Non-pigmented ciliary epithelial cell (primary cell): ENCODE results near the gene MIER3.

ENCODE experiments used
- DNase-seq: peaks from one replicate; pipeline ENCODE4 v3.0.0-alpha.2; 2010; ENCODE audit warnings: low read depth

The MIER3 gene

GRCh38 chr5:56898213-56898612 is 53.7 kb downstream of the MIER3 start:
- no peak for DNase-seq

- no peak for DNase-seq
Measured at GRCh38 chr5:56896763-56897162, 55.2 kb downstream of the MIER3 start.

GRCh38 chr5:56893251-56893951 is 58.5 kb downstream of the MIER3 start:
- DNase-seq, result no peak

GRCh38 chr5:56881571-56881970 is 70.4 kb downstream of the MIER3 start:
- DNase-seq, result no peak

GRCh38 chr5:56876327-56876726 is 75.6 kb downstream of the MIER3 start:
- no peak for DNase-seq

- no peak for DNase-seq
Measured at GRCh38 chr5:56873056-56873455, 78.9 kb downstream of the MIER3 start.

- no peak for DNase-seq
Measured at GRCh38 chr5:56871777-56872176, 80.1 kb downstream of the MIER3 start.
